GM19240 (cell line): ENCODE data around the gene ZNF408.
A peak's percentile ranks its signal among the peaks of the same experiment; 100 is the strongest.
"Not testable (repeated sequence)": the region's sequence is repeated elsewhere in the genome, so short reads cannot be mapped to it uniquely, and the experiment has no call there.

ENCODE experiments used
- DNase-seq: peaks from one replicate; pipeline ENCODE4 v3.0.0; 2011; ENCODE audit warnings: low spot score; ENCODE audit not compliant: insufficient read length

ZNF408 gene

GRCh38 chr11:46700241-46701077 lies at the start of gene ZNF408, which contains the start of gene ARHGAP1:
TSS of gene ZNF408 (plus strand) at chr11:46701031. CDS start at chr11:46701048, 17 bp downstream.
TSS of gene ARHGAP1 (minus strand) at chr11:46700619. CDS start at chr11:46696107, 4,512 bp downstream.
- peak; percentile 96 for DNase-seq

- DNase-seq, result no peak
These were observed 45.2 kb upstream of the ZNF408 start for GRCh38 chr11:46655631-46656030.

- DNase-seq, result no peak
These were observed 43.6 kb upstream of the ZNF408 start for GRCh38 chr11:46657186-46657585.

- DNase-seq, result no peak
These were observed 42.6 kb upstream of the ZNF408 start for GRCh38 chr11:46658259-46658658.

GRCh38 chr11:46659908-46660307 lies 40.9 kb upstream of the ZNF408 start:
- DNase-seq, result no peak

GRCh38 chr11:46661836-46662235 lies 39.0 kb upstream of the ZNF408 start:
- DNase-seq, result no peak

GRCh38 chr11:46662366-46662765 lies 38.5 kb upstream of the ZNF408 start:
- no peak for DNase-seq

GRCh38 chr11:46663277-46663940 lies 37.4 kb upstream of the ZNF408 start:
- DNase-seq, result no peak

- DNase-seq, result no peak
These were observed 36.2 kb upstream of the ZNF408 start for GRCh38 chr11:46664612-46665011.

GRCh38 chr11:46665356-46665755 lies 35.5 kb upstream of the ZNF408 start:
- no peak for DNase-seq

- no peak for DNase-seq
These were observed 34.3 kb upstream of the ZNF408 start for GRCh38 chr11:46666516-46666915.

- no peak for DNase-seq
These were observed 33.8 kb upstream of the ZNF408 start for GRCh38 chr11:46667043-46667481.

- no peak for DNase-seq
These were observed 32.2 kb upstream of the ZNF408 start for GRCh38 chr11:46668480-46669085.

- DNase-seq, result no peak
These were observed 31.1 kb upstream of the ZNF408 start for GRCh38 chr11:46669711-46670139.

GRCh38 chr11:46670521-46670920 lies 30.3 kb upstream of the ZNF408 start:
- DNase-seq, result not testable (repeated sequence)

GRCh38 chr11:46671958-46672315 lies 28.9 kb upstream of the ZNF408 start:
- no peak for DNase-seq

- DNase-seq, result no peak
These were observed 28.4 kb upstream of the ZNF408 start for GRCh38 chr11:46672381-46672839.

- no peak for DNase-seq
These were observed 26.9 kb upstream of the ZNF408 start for GRCh38 chr11:46673713-46674462.

- DNase-seq, result no peak
These were observed 26.2 kb upstream of the ZNF408 start for GRCh38 chr11:46674463-46675287.

- no peak for DNase-seq
These were observed 25.5 kb upstream of the ZNF408 start for GRCh38 chr11:46675288-46675851.
